B cell (primary cell): ENCODE data around the gene BTLA. TPM values are rescaled to one million over a fixed set of nuclear protein-coding genes. Genes with fewer than 3 reads are reported as not detected.

ENCODE experiments used
- ATAC-seq: fragments of 200-7000 bp; cut with Tn5 transposase; one replicate; pipeline ENCODE4 v1.10.0; 2021; ENCODE audit warnings: low read depth, mild to moderate bottlenecking, moderate number of reproducible peaks, moderate library complexity
- CTCF ChIA-PET: fragments of 350-600 bp; sonication (Branson Sonifier 250); formaldehyde crosslinking; loops from one replicate; lab custom pipeline; 2021; ENCODE audit warnings: antibody characterized with exemption, inconsistent platforms; lab: Charles Lee
- POLR2A ChIA-PET: fragments of 350-600 bp; sonication (Branson Sonifier 250); formaldehyde crosslinking; loops from one replicate; lab custom pipeline; 2021; ENCODE audit warnings: antibody characterized with exemption; lab: Charles Lee
- DNase-seq: peaks from one replicate; pipeline ENCODE4 v3.0.0; 2013
- H2AFZ ChIP-seq: 2 replicates; pipeline ENCODE4 v1.6.1; 2012; ENCODE audit warnings: mild to moderate bottlenecking, low read depth, low read length; ENCODE audit not compliant: insufficient read depth, poor library complexity, severe bottlenecking
- H3K27ac ChIP-seq, 2 donors: 1 replicate in 1 of 2; 2 replicates in 1 of 2; pipeline ENCODE4 v1.5.1; 2012 to 2013; ENCODE audit warnings: low read length in 2 of 2, mild to moderate bottlenecking in 2 of 2, moderate library complexity in 1 of 2
- H3K27me3 ChIP-seq, 4 experiments: fragments of 200-600 bp in 1 of 4; sonication (generic) in 1 of 4; replicated peaks in 1 of 4; 1 replicate in 2 of 4; 2 replicates in 2 of 4; pipeline versions ENCODE4 v1.6.1 to v1.7.0; 2013 to 2016; ENCODE audit warnings: low read length in 3 of 4, mild to moderate bottlenecking in 2 of 4, mixed read lengths in 1 of 4, moderate library complexity in 1 of 4; ENCODE audit not compliant: insufficient read depth in 4 of 4, control insufficient read depth in 3 of 4; ENCODE audit errors: control extremely low read depth in 1 of 4
- H3K36me3 ChIP-seq, 2 experiments: replicated peaks in 1 of 2; 1 replicate in 1 of 2; 2 replicates in 1 of 2; pipeline versions ENCODE4 v1.6.1 to v1.7.1; 2013; ENCODE audit warnings: low read length in 1 of 2; ENCODE audit not compliant: insufficient read depth in 2 of 2, control insufficient read depth in 1 of 2; ENCODE audit errors: control extremely low read depth in 1 of 2, extremely low read depth in 1 of 2
- H3K4me1 ChIP-seq, 2 donors: fragments of 200-600 bp in 1 of 2; sonication (generic) in 1 of 2; 1 replicate in 1 of 2; 2 replicates in 1 of 2; pipeline versions ENCODE4 v1.5.1 to v1.6.1; 2013 to 2017; ENCODE audit warnings: low read length in 2 of 2; ENCODE audit not compliant: control insufficient read depth in 2 of 2, insufficient read depth in 2 of 2
- H3K4me2 ChIP-seq: replicated peaks from 2 replicates; pipeline ENCODE3; 2012; ENCODE audit warnings: mild to moderate bottlenecking, low read depth, low read length; ENCODE audit not compliant: poor library complexity, severe bottlenecking
- H3K4me3 ChIP-seq, 5 experiments: fragments of 200-600 bp in 1 of 5; sonication (generic) in 1 of 5; 1 replicate in 3 of 5; 2 replicates in 2 of 5; pipeline versions ENCODE4 v1.5.1 to v1.7.0; 2011 to 2016; ENCODE audit warnings: low read length in 4 of 5, mild to moderate bottlenecking in 4 of 5, low read depth in 2 of 5, control low read depth in 1 of 5, moderate library complexity in 1 of 5; ENCODE audit not compliant: insufficient read depth in 1 of 5; ENCODE audit errors: control extremely low read depth in 1 of 5, extremely low read depth in 1 of 5
- H3K79me2 ChIP-seq: fragments of 200-600 bp; sonication (generic); one replicate; pipeline ENCODE4 v1.6.0; 2016; ENCODE audit warnings: low read length; ENCODE audit not compliant: control insufficient read depth, insufficient read depth
- H3K9ac ChIP-seq: fragments of 200-600 bp; sonication (generic); 2 replicates; pipeline ENCODE4 v1.6.1; 2017; ENCODE audit warnings: mild to moderate bottlenecking, low read length, moderate library complexity
- H3K9me3 ChIP-seq, 3 donors: one replicate each; pipeline versions ENCODE4 v1.6.1 to v1.7.1; 2013; ENCODE audit warnings: low read length in 2 of 3; ENCODE audit not compliant: control insufficient read depth in 2 of 3, insufficient read depth in 1 of 3; ENCODE audit errors: control extremely low read depth in 1 of 3
- H4K20me1 ChIP-seq: 2 replicates; pipeline ENCODE4 v1.6.0; 2012; ENCODE audit warnings: mild to moderate bottlenecking, low read length; ENCODE audit not compliant: insufficient read depth, control insufficient read depth, poor library complexity, severe bottlenecking
- H3K27ac Mint-ChIP-seq: one replicate; pipeline ENCODE4 v1.8.0; 2021; ENCODE audit warnings: mixed read lengths
- H3K27me3 Mint-ChIP-seq: one replicate; pipeline ENCODE4 v1.8.0; 2021; ENCODE audit warnings: mixed read lengths
- H3K4me1 Mint-ChIP-seq: one replicate; pipeline ENCODE4 v1.8.0; 2021; ENCODE audit warnings: mixed read lengths
- H3K4me3 Mint-ChIP-seq: one replicate; pipeline ENCODE4 v1.8.0; 2021; ENCODE audit warnings: mixed read lengths
- H3K9me3 Mint-ChIP-seq: one replicate; pipeline ENCODE4 v1.8.0; 2022; ENCODE audit warnings: mixed read lengths; ENCODE audit not compliant: insufficient read depth
- CTCF ChIP-seq: fragments of 200-600 bp; IDR thresholded peaks from one replicate; pipeline ENCODE4 v1.8.0; 2022; ENCODE audit warnings: antibody characterized with exemption, mild to moderate bottlenecking
- EZH2 ChIP-seq: IDR thresholded peaks from 2 replicates; pipeline ENCODE4 v1.6.1; 2012; ENCODE audit warnings: borderline replicate concordance, low read depth, mild to moderate bottlenecking, moderate library complexity, low read length; ENCODE audit not compliant: insufficient read depth, poor library complexity, severe bottlenecking
- WGBS: methylation state at CpG from one replicate; pipeline ENCODE4 v1.1.5; 2013; ENCODE audit warnings: missing lambda C conversion rate; ENCODE audit not compliant: insufficient coverage; 5-methylcytosine and 5-hydroxymethylcytosine counted together
- intact Hi-C: fragments of 100-400 bp; cut with micrococcal nuclease; formaldehyde crosslinking; loops from one replicate; pipeline ENCODE4 v1.10.0; 2022
- polyA plus RNA-seq: library from polyadenylated mRNA; depleted of rRNA; stranded (reverse); fragments of >200 nt; gene quantifications from 2 replicates; pipeline ENCODE4 v1.2.3, GENCODE V29; 2012
- total RNA-seq, 2 donors: library from RNA; stranded (reverse); fragments of 120-200 nt in 1 of 2; gene quantifications; 1 replicate in 1 of 2; 2 replicates in 1 of 2; pipeline versions ENCODE4 v1.2.3 to v1.2.4, GENCODE V29; 2013 to 2022

The BTLA gene
- total and polyA plus RNA-seq, 2 donors (not counting 1 experiment from before 2014, with no cell fraction given) = 75.7 to 101 TPM

- DNase-seq = no peak
- Histone ChIP-seq H3K4me3 (no peak overlapping the region), H3K79me2 (peaks cover 100% of the 10 kb centered on the region), H2AFZ (no peak overlapping the region), H3K27me3 (no peaks in the 10 kb centered on the region), H3K9me3 (peaks cover 0 to 10% (median 0%) of the 10 kb centered on the region in 3 donors), H3K36me3 (peaks cover 5 to 59% of the 10 kb centered on the region in 2 experiments), H3K9ac (no peak overlapping the region), H3K27ac (peak overlapping the region in 1 of 2 donors; percentile 92), H3K4me1 (peaks cover 64 to 67% of the 10 kb centered on the region in 2 donors), H4K20me1 (peaks cover 6% of the 10 kb centered on the region), H3K4me2 (peak overlapping the region; percentile 11)
- TF ChIP-seq EZH2 = no peak
- no peak for TF ChIP-seq CTCF
- no peaks in the 10 kb centered on the region for H3K9me3 Mint-ChIP-seq
- ChIA-PET POLR2A (no interaction called here), CTCF (interaction anchor here (0.7 to 1.2 kb wide), 2 partner anchors 62 to 376 kb away, joined by 3 to 4 read pairs; no protein-coding TSS in a partner anchor)
- WGBS = 86% methylated on average over 3 of the region's 7 CpGs
- ATAC-seq = no peak
- H3K27ac Mint-ChIP-seq = peak overlapping the region; percentile 67
- intact Hi-C loops = no loop called here
- H3K27me3 Mint-ChIP-seq = no peaks in the 10 kb centered on the region
- peaks cover 71% of the 10 kb centered on the region for H3K4me1 Mint-ChIP-seq
- no peak overlapping the region for H3K4me3 Mint-ChIP-seq
These were observed 12.3 kb downstream of the BTLA start for GRCh38 chr3:112486811-112487505.

- intact Hi-C loops = no loop called here
- ChIA-PET POLR2A (interaction anchor here (1.4 kb wide), 1 partner anchor 13 kb away, joined by 5 read pairs; no protein-coding TSS in a partner anchor), CTCF (interaction anchor here (1.0 to 1.4 kb wide), 2 partner anchors 8 to 11 kb away, joined by 3 to 4 read pairs; no protein-coding TSS in a partner anchor)
- H3K9me3 Mint-ChIP-seq = no peaks in the 10 kb centered on the region
- TF ChIP-seq EZH2 (no peak), CTCF (no peak)
- Histone ChIP-seq H3K36me3 (peaks cover 9 to 59% of the 10 kb centered on the region in 2 experiments), H3K4me1 (peaks cover 61 to 63% of the 10 kb centered on the region in 2 donors), H3K27me3 (no peaks in the 10 kb centered on the region), H3K79me2 (peaks cover 94% of the 10 kb centered on the region), H3K9me3 (peaks cover 0 to 10% (median 0%) of the 10 kb centered on the region in 3 donors), H2AFZ (no peak overlapping the region), H3K9ac (no peak overlapping the region), H4K20me1 (peaks cover 7% of the 10 kb centered on the region), H3K4me2 (peak overlapping the region; percentile 29), H3K4me3 (no peak overlapping the region), H3K27ac (peak overlapping the region; percentile 30 to 73)
- no peak for DNase-seq
- H3K27me3 Mint-ChIP-seq = no peaks in the 10 kb centered on the region
- H3K27ac Mint-ChIP-seq = peak overlapping the region; percentile 82
- peak overlapping the region; percentile 10 for H3K4me3 Mint-ChIP-seq
- no peak for ATAC-seq
- peaks cover 72% of the 10 kb centered on the region for H3K4me1 Mint-ChIP-seq
- WGBS = 95% methylated on average over 3 of the region's 4 CpGs
These were observed 14.9 kb downstream of the BTLA start for GRCh38 chr3:112484352-112484751.
